ENCODE measurements around the gene ALK. TPM values are rescaled to one million over a fixed set of nuclear protein-coding genes. Genes with fewer than 3 reads are reported as not detected.

ALK gene
- total RNA-seq, 1 experiment from 2014 or later: 0.87 TPM

GRCh38 chr2:29164091-29164846 is 757.1 kb downstream of the ALK start:
- no peaks in the 10 kb centered on the region for H3K9me3 ChIP-seq (ENCODE audit: low read length)
- H3F3A ChIP-seq (ENCODE audit: low read length, unreplicated experiment): peaks cover 4% of the 10 kb centered on the region
- H3K27me3 ChIP-seq (ENCODE audit: low read length): no peaks in the 10 kb centered on the region
- no peak overlapping the region for H3K4me2 ChIP-seq (ENCODE audit: low read length)
- no peak for TF ChIP-seq EZH2phosphoT487 (IDR thresholded peaks at IDR 0.05; ENCODE audit: borderline replicate concordance, low read length)
- no peak for TF ChIP-seq EZH2 (IDR thresholded peaks at IDR 0.05; ENCODE audit: low read length, unreplicated experiment)
- no peak for TF ChIP-seq CTCF (conservative IDR thresholded peaks at IDR 0.05; ENCODE audit: low read depth, low read length)
- H3K79me2 ChIP-seq (ENCODE audit: low read length): no peaks in the 10 kb centered on the region
- ATAC-seq (no peak), DNase-seq (no peak)
- no peak overlapping the region for H2AFZ ChIP-seq (ENCODE audit: low read length)
- peaks cover 10% of the 10 kb centered on the region; the same call in 1 of the 2 replicates for H3K36me3 ChIP-seq (ENCODE audit: low read depth, low read length)
- intact Hi-C loops (cut with micrococcal nuclease): loop anchor here (2.0 kb wide), 1 partner anchor 19 kb away; no protein-coding TSS in a partner anchor
- H3K27ac ChIP-seq (ENCODE audit: low read length): no peak overlapping the region
- H3K4me3 ChIP-seq (ENCODE audit: low read length): no peak overlapping the region
- H3K9me2 ChIP-seq (replicated peaks; ENCODE audit: low read length): no peaks in the 10 kb centered on the region
- H3K9ac ChIP-seq (ENCODE audit: low read length): no peak overlapping the region
- H3K4me1 ChIP-seq (ENCODE audit: insufficient read depth, low read length): peaks cover 24% of the 10 kb centered on the region
- no peaks in the 10 kb centered on the region for H4K20me1 ChIP-seq (ENCODE audit: low read length)
- CTCF ChIA-PET: no interaction called here
- POLR2A ChIA-PET (ENCODE audit: unreplicated experiment): no interaction called here
- BruUV-seq (replicated peaks): no TSS peak

GRCh38 chr2:29162204-29162928 is 759.0 kb downstream of the ALK start:
- CTCF ChIA-PET: no interaction called here
- BruUV-seq (replicated peaks): no TSS peak

More at GRCh38 chr2:29162204-29162928, 759.0 kb downstream of the ALK start:
- no peaks in the 10 kb centered on the region for H4K20me1 ChIP-seq (ENCODE audit: low read length)
- H3K9ac ChIP-seq (ENCODE audit: low read length): no peak overlapping the region
- H3K79me2 ChIP-seq (ENCODE audit: low read length): no peaks in the 10 kb centered on the region
- no peaks in the 10 kb centered on the region for H3K27me3 ChIP-seq (ENCODE audit: low read length)
- H3K9me2 ChIP-seq (replicated peaks; ENCODE audit: low read length): no peaks in the 10 kb centered on the region
- no peak for ATAC-seq
- peaks cover 12% of the 10 kb centered on the region; the same call in 1 of the 2 replicates for H3K36me3 ChIP-seq (ENCODE audit: low read depth, low read length)
- no peak overlapping the region for H3K4me3 ChIP-seq (ENCODE audit: low read length)
- DNase-seq: no peak
- no peak overlapping the region for H3K27ac ChIP-seq (ENCODE audit: low read length)
- no peak overlapping the region for H2AFZ ChIP-seq (ENCODE audit: low read length)
- peaks cover 24% of the 10 kb centered on the region for H3K4me1 ChIP-seq (ENCODE audit: insufficient read depth, low read length)
- TF ChIP-seq EZH2phosphoT487 (IDR thresholded peaks at IDR 0.05; ENCODE audit: borderline replicate concordance, low read length): no peak
- no peak for TF ChIP-seq EZH2 (IDR thresholded peaks at IDR 0.05; ENCODE audit: low read length, unreplicated experiment)
- no peak for TF ChIP-seq CTCF (conservative IDR thresholded peaks at IDR 0.05; ENCODE audit: low read depth, low read length)
- no peak overlapping the region for H3K4me2 ChIP-seq (ENCODE audit: low read length)
- peaks cover 4% of the 10 kb centered on the region for H3F3A ChIP-seq (ENCODE audit: low read length, unreplicated experiment)
- no peaks in the 10 kb centered on the region for H3K9me3 ChIP-seq (ENCODE audit: low read length)
- intact Hi-C loops (cut with micrococcal nuclease): no loop called here
- POLR2A ChIA-PET (ENCODE audit: unreplicated experiment): no interaction called here
